ENCODE results near the gene MBNL2. TPM values are rescaled to one million over a fixed set of nuclear protein-coding genes. Genes with fewer than 3 reads are reported as not detected.

The MBNL2 gene
- total RNA-seq, 2 experiments from 2014 or later = 23.4 to 24.6 TPM

GRCh38 chr13:97296740-97297139, 74.6 kb downstream of the MBNL2 start:
- intact Hi-C loops (cut with micrococcal nuclease) = no loop called here
- ChIA-PET POLR2A (no interaction called here), CTCF (interaction anchor here (0.8 kb wide), 1 partner anchor 68 kb away, joined by 3 read pairs; no protein-coding TSS in a partner anchor)
- H3K4me1 Mint-ChIP-seq (ENCODE audit: low read depth) = peaks cover 41% of the 10 kb centered on the region
- no peaks in the 10 kb centered on the region for H3K9me3 Mint-ChIP-seq
- no peaks in the 10 kb centered on the region for H3K27me3 Mint-ChIP-seq
- no peak overlapping the region for H3K4me3 Mint-ChIP-seq
- H3K27ac Mint-ChIP-seq = no peak overlapping the region
- peaks cover 5% of the 10 kb centered on the region for H3K36me3 Mint-ChIP-seq
- DNase-seq = no peak

GRCh38 chr13:97298816-97299215, 76.7 kb downstream of the MBNL2 start:
- CTCF ChIA-PET = interaction anchor here (1.5 kb wide), 1 partner anchor 189 kb away, joined by 4 read pairs; no protein-coding TSS in a partner anchor

GRCh38 chr13:97300871-97301270, 78.7 kb downstream of the MBNL2 start:
- Mint-ChIP-seq H3K36me3 (peaks cover 5% of the 10 kb centered on the region), H3K27me3 (no peaks in the 10 kb centered on the region), H3K9me3 (no peaks in the 10 kb centered on the region), H3K4me3 (no peak overlapping the region), H3K4me1 (ENCODE audit: low read depth) (peaks cover 14% of the 10 kb centered on the region), H3K27ac (no peak overlapping the region)
- POLR2A ChIA-PET = no interaction called here
- CTCF ChIA-PET = interaction anchor here (1.7 kb wide), 1 partner anchor 191 kb away, joined by 8 read pairs; no protein-coding TSS in a partner anchor
- DNase-seq = no peak
- intact Hi-C loops (cut with micrococcal nuclease) = no loop called here

More at GRCh38 chr13:97298816-97299215, 76.7 kb downstream of the MBNL2 start:
- POLR2A ChIA-PET = no interaction called here
- Mint-ChIP-seq H3K36me3 (peaks cover 5% of the 10 kb centered on the region), H3K4me1 (ENCODE audit: low read depth) (peaks cover 35% of the 10 kb centered on the region), H3K4me3 (no peak overlapping the region), H3K27ac (no peak overlapping the region), H3K27me3 (no peaks in the 10 kb centered on the region), H3K9me3 (no peaks in the 10 kb centered on the region)
- no peak for DNase-seq
- intact Hi-C loops (cut with micrococcal nuclease) = no loop called here

GRCh38 chr13:97301382-97302095, 79.4 kb downstream of the MBNL2 start:
- ChIA-PET POLR2A (no interaction called here), CTCF (interaction anchor here (1.7 kb wide), 1 partner anchor 192 kb away, joined by 8 read pairs; no protein-coding TSS in a partner anchor)
- Mint-ChIP-seq H3K4me3 (no peak overlapping the region), H3K36me3 (peaks cover 5% of the 10 kb centered on the region), H3K27ac (no peak overlapping the region), H3K27me3 (no peaks in the 10 kb centered on the region), H3K9me3 (no peaks in the 10 kb centered on the region), H3K4me1 (ENCODE audit: low read depth) (peaks cover 12% of the 10 kb centered on the region)
- no peak for DNase-seq
- intact Hi-C loops (cut with micrococcal nuclease) = no loop called here

GRCh38 chr13:97302611-97303010, 80.5 kb downstream of the MBNL2 start:
- H3K36me3 Mint-ChIP-seq = peaks cover 1% of the 10 kb centered on the region
- H3K27ac Mint-ChIP-seq = no peak overlapping the region
- CTCF ChIA-PET = interaction anchor here (1.7 kb wide), 1 partner anchor 193 kb away, joined by 8 read pairs; no protein-coding TSS in a partner anchor

GRCh38 chr13:97306106-97306505, 84.0 kb downstream of the MBNL2 start:
- H3K36me3 Mint-ChIP-seq = no peaks in the 10 kb centered on the region
- H3K4me1 Mint-ChIP-seq (ENCODE audit: low read depth) = peaks cover 5% of the 10 kb centered on the region
- no peaks in the 10 kb centered on the region for H3K27me3 Mint-ChIP-seq
- CTCF ChIA-PET = no interaction called here
- intact Hi-C loops (cut with micrococcal nuclease) = no loop called here
- H3K4me3 Mint-ChIP-seq = no peak overlapping the region
- no peaks in the 10 kb centered on the region for H3K9me3 Mint-ChIP-seq
- DNase-seq = no peak
- no peak overlapping the region for H3K27ac Mint-ChIP-seq
- POLR2A ChIA-PET = no interaction called here

More at GRCh38 chr13:97302611-97303010, 80.5 kb downstream of the MBNL2 start:
- DNase-seq = no peak
- intact Hi-C loops (cut with micrococcal nuclease) = no loop called here
- POLR2A ChIA-PET = interaction anchor here (0.5 kb wide), 1 partner anchor 124 kb away, joined by 3 read pairs; no protein-coding TSS in a partner anchor
- peaks cover 10% of the 10 kb centered on the region for H3K4me1 Mint-ChIP-seq (ENCODE audit: low read depth)
- no peaks in the 10 kb centered on the region for H3K9me3 Mint-ChIP-seq
- H3K4me3 Mint-ChIP-seq = no peak overlapping the region
- H3K27me3 Mint-ChIP-seq = no peaks in the 10 kb centered on the region

- Mint-ChIP-seq H3K4me3 (no peak overlapping the region), H3K9me3 (no peaks in the 10 kb centered on the region), H3K4me1 (ENCODE audit: low read depth) (peaks cover 5% of the 10 kb centered on the region), H3K27ac (no peak overlapping the region), H3K36me3 (no peaks in the 10 kb centered on the region), H3K27me3 (no peaks in the 10 kb centered on the region)
- POLR2A ChIA-PET = no interaction called here
- no peak for DNase-seq
- CTCF ChIA-PET = no interaction called here
- intact Hi-C loops (cut with micrococcal nuclease) = no loop called here
Observed at GRCh38 chr13:97306645-97307044, 84.5 kb downstream of the MBNL2 start.

- H3K36me3 Mint-ChIP-seq = peaks cover 1% of the 10 kb centered on the region
- H3K4me3 Mint-ChIP-seq = no peak overlapping the region
- H3K27ac Mint-ChIP-seq = no peak overlapping the region
- H3K27me3 Mint-ChIP-seq = no peaks in the 10 kb centered on the region
- ChIA-PET CTCF (no interaction called here), POLR2A (no interaction called here)
- intact Hi-C loops (cut with micrococcal nuclease) = no loop called here
- no peak for DNase-seq
- no peaks in the 10 kb centered on the region for H3K9me3 Mint-ChIP-seq
- peaks cover 12% of the 10 kb centered on the region for H3K4me1 Mint-ChIP-seq (ENCODE audit: low read depth)
Observed at GRCh38 chr13:97307118-97307881, 85.2 kb downstream of the MBNL2 start.

- Mint-ChIP-seq H3K4me1 (ENCODE audit: low read depth) (peaks cover 16% of the 10 kb centered on the region), H3K27ac (no peak overlapping the region), H3K4me3 (no peak overlapping the region), H3K27me3 (no peaks in the 10 kb centered on the region), H3K36me3 (peaks cover 1% of the 10 kb centered on the region), H3K9me3 (no peaks in the 10 kb centered on the region)
- ChIA-PET CTCF (no interaction called here), POLR2A (interaction anchor here (0.6 kb wide), 1 partner anchor 73 kb away, joined by 5 read pairs; no protein-coding TSS in a partner anchor)
- DNase-seq = no peak
- intact Hi-C loops (cut with micrococcal nuclease) = no loop called here
Observed at GRCh38 chr13:97307882-97308624, 85.9 kb downstream of the MBNL2 start.

GRCh38 chr13:97308735-97309429, 86.7 kb downstream of the MBNL2 start:
- ChIA-PET CTCF (no interaction called here), POLR2A (interaction anchor here (0.6 kb wide), 1 partner anchor 73 kb away, joined by 5 read pairs; no protein-coding TSS in a partner anchor)
- intact Hi-C loops (cut with micrococcal nuclease) = no loop called here
- Mint-ChIP-seq H3K27ac (no peak overlapping the region), H3K27me3 (no peaks in the 10 kb centered on the region), H3K9me3 (no peaks in the 10 kb centered on the region), H3K4me1 (ENCODE audit: low read depth) (peaks cover 16% of the 10 kb centered on the region), H3K36me3 (peaks cover 1% of the 10 kb centered on the region), H3K4me3 (no peak overlapping the region)
- DNase-seq = no peak

- DNase-seq = no peak
- ChIA-PET POLR2A (interaction anchor here (0.7 kb wide), 1 partner anchor 87 kb away, joined by 3 read pairs; no protein-coding TSS in a partner anchor), CTCF (interaction anchor here (0.7 kb wide), 1 partner anchor 209 kb away, joined by 5 read pairs; no protein-coding TSS in a partner anchor)
- no peak overlapping the region for H3K27ac Mint-ChIP-seq
- no peaks in the 10 kb centered on the region for H3K9me3 Mint-ChIP-seq
- H3K4me3 Mint-ChIP-seq = no peak overlapping the region
- no peaks in the 10 kb centered on the region for H3K27me3 Mint-ChIP-seq
- intact Hi-C loops (cut with micrococcal nuclease) = no loop called here
- peaks cover 3% of the 10 kb centered on the region for H3K36me3 Mint-ChIP-seq
- peaks cover 20% of the 10 kb centered on the region for H3K4me1 Mint-ChIP-seq (ENCODE audit: low read depth)
Observed at GRCh38 chr13:97310809-97311436, 88.8 kb downstream of the MBNL2 start.

Data from activated CD4-positive, alpha-beta memory T cell treated with anti-CD3 and anti-CD28 coated beads for 36 hours (primary cell).